ENCODE measurements around the gene KANSL1L.
"Not testable (repeated sequence)": the region's sequence is repeated elsewhere in the genome, so short reads cannot be mapped to it uniquely, and the experiment has no call there.

GRCh38 chr2:210183936-210184335 lies 12.7 kb upstream of the KANSL1L start:
- TF ChIP-seq CTCF, POLR2A (IDR thresholded peaks at IDR 0.05): not testable (repeated sequence)
